GM12873 (cell line): ENCODE measurements around the gene SDK2.

ENCODE experiments used
- TF ChIP-seq, protein P1 (sequence below): IDR thresholded peaks from 2 replicates; pipeline ENCODE4 v1.5.1; 2012; ENCODE audit warnings: low read depth, mild to moderate bottlenecking, moderate library complexity, low read length, control low read depth; ENCODE audit not compliant: insufficient read depth; ENCODE audit errors: missing control alignments

SDK2 gene, protein sequence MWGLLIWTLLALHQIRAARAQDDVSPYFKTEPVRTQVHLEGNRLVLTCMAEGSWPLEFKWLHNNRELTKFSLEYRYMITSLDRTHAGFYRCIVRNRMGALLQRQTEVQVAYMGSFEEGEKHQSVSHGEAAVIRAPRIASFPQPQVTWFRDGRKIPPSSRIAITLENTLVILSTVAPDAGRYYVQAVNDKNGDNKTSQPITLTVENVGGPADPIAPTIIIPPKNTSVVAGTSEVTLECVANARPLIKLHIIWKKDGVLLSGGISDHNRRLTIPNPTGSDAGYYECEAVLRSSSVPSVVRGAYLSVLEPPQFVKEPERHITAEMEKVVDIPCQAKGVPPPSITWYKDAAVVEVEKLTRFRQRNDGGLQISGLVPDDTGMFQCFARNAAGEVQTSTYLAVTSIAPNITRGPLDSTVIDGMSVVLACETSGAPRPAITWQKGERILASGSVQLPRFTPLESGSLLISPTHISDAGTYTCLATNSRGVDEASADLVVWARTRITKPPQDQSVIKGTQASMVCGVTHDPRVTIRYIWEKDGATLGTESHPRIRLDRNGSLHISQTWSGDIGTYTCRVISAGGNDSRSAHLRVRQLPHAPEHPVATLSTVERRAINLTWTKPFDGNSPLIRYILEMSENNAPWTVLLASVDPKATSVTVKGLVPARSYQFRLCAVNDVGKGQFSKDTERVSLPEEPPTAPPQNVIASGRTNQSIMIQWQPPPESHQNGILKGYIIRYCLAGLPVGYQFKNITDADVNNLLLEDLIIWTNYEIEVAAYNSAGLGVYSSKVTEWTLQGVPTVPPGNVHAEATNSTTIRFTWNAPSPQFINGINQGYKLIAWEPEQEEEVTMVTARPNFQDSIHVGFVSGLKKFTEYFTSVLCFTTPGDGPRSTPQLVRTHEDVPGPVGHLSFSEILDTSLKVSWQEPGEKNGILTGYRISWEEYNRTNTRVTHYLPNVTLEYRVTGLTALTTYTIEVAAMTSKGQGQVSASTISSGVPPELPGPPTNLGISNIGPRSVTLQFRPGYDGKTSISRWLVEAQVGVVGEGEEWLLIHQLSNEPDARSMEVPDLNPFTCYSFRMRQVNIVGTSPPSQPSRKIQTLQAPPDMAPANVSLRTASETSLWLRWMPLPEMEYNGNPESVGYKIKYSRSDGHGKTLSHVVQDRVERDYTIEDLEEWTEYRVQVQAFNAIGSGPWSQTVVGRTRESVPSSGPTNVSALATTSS (N-terminal part only)

DNA sequence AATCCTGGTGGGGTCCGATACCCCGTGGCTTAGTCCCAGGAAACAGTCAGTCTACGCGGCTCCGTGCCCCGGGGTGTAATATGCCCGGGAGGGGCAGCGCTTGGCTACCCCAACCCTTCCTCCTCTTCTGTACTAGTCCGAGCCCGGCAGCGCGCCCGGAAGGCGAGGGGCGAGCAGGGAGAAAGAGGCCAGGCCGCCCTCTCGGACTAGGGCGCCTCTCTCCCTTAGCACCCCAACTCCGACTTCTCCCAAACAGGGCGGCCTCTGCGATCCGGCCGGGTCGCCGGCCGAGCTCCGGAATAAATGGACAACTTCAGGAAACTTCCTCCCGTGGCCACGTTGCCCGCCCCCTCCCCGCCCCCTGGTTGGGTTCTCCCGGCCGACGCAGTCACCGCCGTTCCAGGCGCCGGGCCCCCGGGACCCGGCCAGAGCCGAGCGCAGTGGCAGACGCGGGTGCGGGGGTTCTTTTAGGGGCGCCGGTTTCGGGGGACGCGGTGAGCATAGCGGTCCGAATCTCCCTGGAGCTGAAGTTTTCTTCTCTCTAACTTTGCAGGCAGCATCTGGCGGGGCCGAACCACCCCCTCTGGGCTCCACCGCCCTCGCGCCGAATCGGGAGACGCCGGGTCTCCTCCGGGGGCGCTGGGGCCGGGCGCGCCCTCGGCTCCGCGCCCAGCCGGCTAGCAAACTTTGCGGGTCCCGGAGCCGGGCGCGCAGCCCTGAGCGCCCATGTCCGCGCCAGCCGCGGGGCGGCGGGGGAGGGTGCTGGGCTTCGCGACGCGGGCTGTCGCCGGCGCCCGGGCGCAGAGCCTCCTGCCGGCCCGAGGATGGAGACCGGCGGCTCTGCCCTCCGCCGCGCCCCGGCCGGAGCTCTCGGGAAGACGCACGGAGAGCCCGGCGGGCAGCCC, at the start of gene SDK2:
TSS of gene SDK2 (minus strand) at position 301 of the 905 bp plus-strand sequence. CDS start 357 bp downstream, outside the sequence.
- TF ChIP-seq, protein P1, sequence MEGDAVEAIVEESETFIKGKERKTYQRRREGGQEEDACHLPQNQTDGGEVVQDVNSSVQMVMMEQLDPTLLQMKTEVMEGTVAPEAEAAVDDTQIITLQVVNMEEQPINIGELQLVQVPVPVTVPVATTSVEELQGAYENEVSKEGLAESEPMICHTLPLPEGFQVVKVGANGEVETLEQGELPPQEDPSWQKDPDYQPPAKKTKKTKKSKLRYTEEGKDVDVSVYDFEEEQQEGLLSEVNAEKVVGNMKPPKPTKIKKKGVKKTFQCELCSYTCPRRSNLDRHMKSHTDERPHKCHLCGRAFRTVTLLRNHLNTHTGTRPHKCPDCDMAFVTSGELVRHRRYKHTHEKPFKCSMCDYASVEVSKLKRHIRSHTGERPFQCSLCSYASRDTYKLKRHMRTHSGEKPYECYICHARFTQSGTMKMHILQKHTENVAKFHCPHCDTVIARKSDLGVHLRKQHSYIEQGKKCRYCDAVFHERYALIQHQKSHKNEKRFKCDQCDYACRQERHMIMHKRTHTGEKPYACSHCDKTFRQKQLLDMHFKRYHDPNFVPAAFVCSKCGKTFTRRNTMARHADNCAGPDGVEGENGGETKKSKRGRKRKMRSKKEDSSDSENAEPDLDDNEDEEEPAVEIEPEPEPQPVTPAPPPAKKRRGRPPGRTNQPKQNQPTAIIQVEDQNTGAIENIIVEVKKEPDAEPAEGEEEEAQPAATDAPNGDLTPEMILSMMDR = no peak

DNA sequence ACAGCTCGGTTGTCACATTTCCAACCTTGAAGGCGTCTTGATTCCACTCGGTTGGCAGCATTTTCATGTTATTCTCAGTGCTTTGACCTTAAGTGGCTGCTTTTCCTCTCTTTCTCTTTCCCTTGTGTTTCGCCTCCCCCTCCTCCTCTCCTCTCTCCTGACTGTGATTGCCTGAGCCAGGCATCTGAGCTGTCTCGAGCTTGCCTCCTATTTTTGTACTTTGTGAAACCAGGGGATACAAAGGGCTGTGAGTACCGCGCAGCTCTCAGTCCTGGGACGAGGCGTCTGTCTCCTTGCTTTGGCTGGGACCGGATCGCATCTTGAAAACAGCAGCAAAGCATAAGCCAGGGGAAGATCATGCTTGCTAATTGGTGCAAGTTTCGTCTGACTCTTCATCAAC, 48.8 kb upstream of the SDK2 start:
- TF ChIP-seq, protein P1 = no peak

DNA sequence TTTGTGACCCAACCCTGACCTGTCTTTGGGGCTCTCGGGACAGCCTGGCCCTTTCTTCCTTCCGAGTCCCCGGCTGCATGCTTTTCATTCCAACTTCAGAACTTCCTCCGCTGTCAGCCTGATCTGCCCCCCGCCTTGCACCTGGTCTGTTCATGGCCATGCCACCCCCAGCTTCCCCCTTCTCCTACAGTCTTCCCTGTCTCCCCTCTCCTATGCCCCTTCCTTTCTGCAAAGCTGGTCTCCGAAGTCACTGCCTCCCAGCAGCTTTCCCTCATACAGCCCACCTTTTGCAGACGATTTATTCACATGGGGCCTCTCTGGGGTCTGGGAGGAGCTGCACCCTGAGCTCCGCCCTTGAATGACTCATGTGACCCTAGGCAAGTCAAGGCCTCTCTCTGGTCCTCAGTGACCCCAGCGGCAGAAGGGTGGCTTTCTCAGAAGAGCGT, 47.1 kb upstream of the SDK2 start:
- TF ChIP-seq, protein P1 = no peak

DNA sequence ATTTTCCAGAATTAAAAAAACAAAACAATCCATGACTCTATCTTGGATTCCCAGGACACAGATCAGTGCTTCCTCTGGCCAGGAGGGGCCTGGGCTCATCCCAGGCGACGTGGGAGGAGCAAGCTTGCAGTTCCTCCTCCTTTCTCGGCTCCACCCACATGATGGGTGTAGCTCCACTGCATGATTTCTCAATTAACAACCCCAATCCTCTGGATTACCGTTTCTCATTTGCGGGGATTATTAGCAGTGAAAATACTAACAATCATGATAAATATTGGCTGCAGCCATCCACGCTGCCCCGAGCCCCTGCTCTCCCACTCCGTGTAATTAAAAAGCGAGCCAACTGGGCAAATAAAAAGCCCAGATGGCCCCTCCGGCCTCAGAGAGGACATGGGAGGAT, 46.4 kb upstream of the SDK2 start:
- TF ChIP-seq, protein P1 = no peak

DNA sequence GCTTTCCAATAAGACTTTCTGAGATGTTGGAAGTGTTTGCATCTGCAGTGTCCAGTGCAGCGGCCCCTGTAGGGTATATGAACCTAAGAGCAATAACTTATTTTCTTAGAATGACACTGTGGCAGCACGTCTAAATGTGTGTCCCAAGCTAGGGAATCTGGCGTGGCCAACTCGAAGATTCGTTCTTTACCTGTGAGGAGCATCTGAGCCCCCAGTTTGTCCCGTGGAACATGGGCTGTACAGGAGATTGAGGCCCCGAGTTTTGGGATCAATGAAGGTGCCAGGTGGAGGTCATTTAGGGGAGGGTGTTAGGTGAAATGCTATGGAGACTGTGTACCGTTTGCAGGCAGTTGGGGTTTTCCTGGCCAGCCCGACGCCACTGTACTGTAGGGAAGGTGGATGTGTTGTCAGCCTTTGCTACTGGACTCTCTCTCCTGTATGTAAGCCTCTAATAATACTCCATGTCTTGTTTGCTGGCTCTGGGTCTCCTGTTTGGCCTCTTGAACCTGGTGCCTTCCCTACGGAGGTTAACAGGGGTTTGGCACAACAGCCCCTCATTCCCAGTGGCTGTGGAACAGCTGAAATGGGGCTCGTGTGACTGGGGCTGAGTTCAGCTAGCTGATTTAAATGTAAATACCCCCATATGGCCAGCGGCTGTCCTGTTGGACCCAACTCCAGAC, 45.5 kb upstream of the SDK2 start:
- TF ChIP-seq, protein P1 = no peak

DNA sequence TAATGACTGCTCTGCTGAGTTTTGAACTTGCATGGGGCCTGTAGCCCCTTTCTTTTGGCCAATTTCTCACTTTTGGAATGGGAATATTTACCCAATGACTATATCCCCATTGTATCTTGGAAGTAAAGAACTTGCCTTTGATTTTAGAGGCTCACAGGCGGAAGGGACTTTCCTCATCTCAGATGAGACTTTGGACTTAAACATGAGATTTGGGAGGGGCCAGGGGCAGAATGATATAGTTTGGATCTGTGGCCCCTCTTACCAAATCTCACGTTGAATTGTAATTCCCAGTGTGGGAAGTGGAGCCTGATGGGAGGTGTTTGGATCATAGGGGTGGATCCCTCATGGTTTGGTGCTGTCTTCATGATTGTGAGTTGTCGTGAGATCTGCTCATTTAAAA, 42.7 kb upstream of the SDK2 start:
- TF ChIP-seq, protein P1 = no peak
